ENCODE data around the gene TNFRSF8. TPM values are rescaled to one million over a fixed set of nuclear protein-coding genes. Genes with fewer than 3 reads are reported as not detected.

TNFRSF8 gene
- total RNA-seq, 8 experiments from 2014 or later, result 0.31 to 16.0 (median 0.46) TPM

DNA sequence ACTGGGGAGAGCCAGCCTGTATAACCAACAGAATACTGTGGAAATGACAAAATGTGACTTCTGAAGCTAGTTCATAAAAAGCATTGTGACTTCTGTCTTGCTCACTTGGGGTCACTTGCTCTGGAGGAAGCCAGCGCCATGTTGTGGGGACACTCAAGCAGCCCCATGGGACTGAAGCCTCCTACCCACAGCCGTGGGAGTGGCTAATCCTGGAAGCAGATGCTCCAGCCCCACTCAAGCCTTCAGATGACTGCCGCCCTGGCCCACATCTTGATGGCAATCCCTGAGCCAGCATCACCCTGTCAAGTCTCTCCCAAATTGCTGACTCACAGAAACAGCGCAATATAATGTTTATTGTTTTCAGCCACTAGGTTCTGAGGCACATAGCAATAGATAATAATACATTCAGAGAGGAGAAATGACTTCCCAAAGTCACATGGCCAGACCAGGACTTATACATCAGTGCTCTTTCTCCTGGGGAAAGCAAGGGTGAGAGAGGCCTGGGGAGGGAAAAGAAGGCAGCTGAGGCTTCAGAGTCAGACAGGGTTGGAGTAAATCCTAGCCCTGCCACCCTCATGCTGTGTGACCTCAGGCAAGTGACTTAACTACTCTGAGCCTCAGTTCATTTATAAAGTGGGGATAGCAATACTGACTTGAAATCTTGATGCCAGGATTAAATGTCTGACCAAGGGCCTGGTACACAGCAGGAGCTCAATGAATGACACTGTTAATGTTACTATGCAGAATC, 5.0 kb upstream of the TNFRSF8 start:
- WGBS, 10 experiments, result 60 to 100% (median 88%) methylated on average over 1 to 4 of the region's 4 CpGs; no CpG with 5 or more reads in 2 of the 10 experiments
- in situ Hi-C loops (cut with MboI; ENCODE audit: low pct_unique_long_range_greater_than_20kb in 2 of 9, low sequenced_read_pairs in 9 of 9, unreplicated experiment in 9 of 9), result no loop called here
- Histone ChIP-seq H3K27ac (no peak overlapping the region), H3K4me3 (no peak overlapping the region), H3K4me1 (replicated peaks in 1 of 2) (peaks cover 21 to 26% of the 10 kb centered on the region in 2 donors)
- no peak for ATAC-seq (replicated peaks in 6 of 8)

DNA sequence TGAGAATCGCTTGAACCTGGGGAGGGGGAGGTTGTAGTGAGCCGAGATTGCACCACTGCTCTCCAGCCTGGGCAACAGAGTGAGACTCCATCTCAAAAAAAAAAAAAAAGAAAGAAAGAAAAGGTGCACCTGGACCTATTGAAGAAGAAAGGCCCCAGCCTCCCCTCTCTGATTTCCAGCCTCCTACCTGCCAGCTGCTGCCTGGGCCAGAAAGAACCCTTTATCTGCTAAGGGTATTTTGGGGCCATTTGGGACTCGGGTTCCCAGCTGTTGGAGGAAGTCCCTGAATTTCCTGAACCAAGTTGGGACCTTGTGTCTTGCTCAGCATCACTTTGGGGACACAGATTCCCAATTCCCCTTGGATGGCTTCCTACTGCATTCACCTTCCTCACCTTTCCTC, 3.9 kb upstream of the TNFRSF8 start:
- Histone ChIP-seq H3K27ac (no peak overlapping the region), H3K4me1 (replicated peaks in 1 of 2) (peaks cover 15 to 25% of the 10 kb centered on the region in 2 donors), H3K4me3 (no peak overlapping the region)
- no peak for ATAC-seq (replicated peaks in 6 of 8)
- in situ Hi-C loops (cut with MboI; ENCODE audit: low pct_unique_long_range_greater_than_20kb in 2 of 9, low sequenced_read_pairs in 9 of 9, unreplicated experiment in 9 of 9), result no loop called here
- 37 to 90% (median 75%) methylated on average over 2 to 3 of the region's 3 CpGs; no CpG with 5 or more reads in 3 of the 10 experiments for WGBS, 10 experiments

DNA sequence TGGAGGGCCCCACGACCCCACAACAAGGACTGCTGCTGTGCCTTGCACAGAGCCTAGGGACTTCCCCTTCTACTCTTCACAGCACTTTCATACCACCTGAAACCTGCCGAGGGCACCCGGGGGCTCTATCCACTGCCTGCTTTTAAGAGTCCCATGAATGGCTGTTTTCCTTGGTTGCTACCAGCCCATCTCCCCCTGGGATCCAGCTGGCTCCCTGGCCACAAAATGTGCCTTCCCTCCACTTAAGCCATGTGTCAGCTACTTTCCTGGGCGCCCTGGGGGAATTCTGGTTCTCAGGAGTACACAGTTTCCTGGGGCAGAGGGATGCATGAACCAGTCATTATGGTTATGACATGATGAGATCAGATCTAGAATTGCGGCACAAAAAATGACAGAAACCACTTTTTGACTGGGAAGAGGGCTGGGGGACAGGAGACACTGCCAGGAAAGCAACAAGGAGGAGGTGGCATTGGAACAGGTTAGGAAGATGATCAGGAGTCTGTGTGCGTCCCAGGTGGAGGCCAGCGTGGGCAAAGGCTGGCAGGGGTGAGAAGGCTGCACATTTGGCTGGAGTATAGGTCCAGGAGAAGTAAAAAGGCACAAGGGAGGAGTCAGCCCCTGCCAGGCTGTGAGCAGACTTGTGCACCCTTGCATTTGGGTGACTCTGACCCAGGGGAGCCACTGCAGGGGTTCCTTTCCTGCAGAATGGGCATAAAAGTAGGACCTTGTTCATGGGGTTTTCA, 3.2 kb upstream of the TNFRSF8 start:
- ATAC-seq (replicated peaks in 6 of 8), result no peak
- in situ Hi-C loops (cut with MboI; ENCODE audit: low pct_unique_long_range_greater_than_20kb in 2 of 9, low sequenced_read_pairs in 9 of 9, unreplicated experiment in 9 of 9), result no loop called here
- H3K4me3 ChIP-seq, result no peak overlapping the region
- no peak overlapping the region for H3K27ac ChIP-seq
- WGBS, 10 experiments, result 33 to 78% (median 64%) methylated on average over 3 to 7 of the region's 7 CpGs; no CpG with 5 or more reads in 3 of the 10 experiments
- peaks cover 8 to 18% of the 10 kb centered on the region in 2 donors for H3K4me1 ChIP-seq (replicated peaks in 1 of 2)

DNA sequence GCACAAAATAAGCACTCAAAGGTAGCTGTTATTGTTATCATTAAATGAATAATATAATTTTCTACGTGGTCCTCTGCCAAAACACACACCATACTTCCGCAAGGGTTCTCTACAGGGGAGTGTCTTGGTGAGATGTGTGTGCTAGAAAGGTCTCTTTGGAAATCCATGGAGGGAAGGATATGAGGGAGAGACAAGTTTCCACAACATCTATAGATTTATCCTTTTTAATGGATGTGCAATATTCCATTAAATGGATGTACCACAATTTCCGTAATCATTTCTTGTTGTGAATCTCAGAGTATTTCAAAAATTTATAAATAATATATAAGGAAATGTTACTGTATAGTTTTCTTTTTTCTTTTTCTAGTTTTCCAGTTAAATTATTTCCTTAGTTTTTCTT, 2.6 kb upstream of the TNFRSF8 start:
- no peak overlapping the region for H3K4me3 ChIP-seq
- 82 to 100% (median 97%) methylated on average over 1 to 3 of the region's 3 CpGs; no CpG with 5 or more reads in 1 of the 10 experiments for WGBS, 10 experiments
- ATAC-seq (replicated peaks in 6 of 8), result no peak
- in situ Hi-C loops (cut with MboI; ENCODE audit: low pct_unique_long_range_greater_than_20kb in 2 of 9, low sequenced_read_pairs in 9 of 9, unreplicated experiment in 9 of 9), result no loop called here
- H3K27ac ChIP-seq, result no peak overlapping the region
- peaks cover 6 to 13% of the 10 kb centered on the region in 2 donors for H3K4me1 ChIP-seq (replicated peaks in 1 of 2)

DNA sequence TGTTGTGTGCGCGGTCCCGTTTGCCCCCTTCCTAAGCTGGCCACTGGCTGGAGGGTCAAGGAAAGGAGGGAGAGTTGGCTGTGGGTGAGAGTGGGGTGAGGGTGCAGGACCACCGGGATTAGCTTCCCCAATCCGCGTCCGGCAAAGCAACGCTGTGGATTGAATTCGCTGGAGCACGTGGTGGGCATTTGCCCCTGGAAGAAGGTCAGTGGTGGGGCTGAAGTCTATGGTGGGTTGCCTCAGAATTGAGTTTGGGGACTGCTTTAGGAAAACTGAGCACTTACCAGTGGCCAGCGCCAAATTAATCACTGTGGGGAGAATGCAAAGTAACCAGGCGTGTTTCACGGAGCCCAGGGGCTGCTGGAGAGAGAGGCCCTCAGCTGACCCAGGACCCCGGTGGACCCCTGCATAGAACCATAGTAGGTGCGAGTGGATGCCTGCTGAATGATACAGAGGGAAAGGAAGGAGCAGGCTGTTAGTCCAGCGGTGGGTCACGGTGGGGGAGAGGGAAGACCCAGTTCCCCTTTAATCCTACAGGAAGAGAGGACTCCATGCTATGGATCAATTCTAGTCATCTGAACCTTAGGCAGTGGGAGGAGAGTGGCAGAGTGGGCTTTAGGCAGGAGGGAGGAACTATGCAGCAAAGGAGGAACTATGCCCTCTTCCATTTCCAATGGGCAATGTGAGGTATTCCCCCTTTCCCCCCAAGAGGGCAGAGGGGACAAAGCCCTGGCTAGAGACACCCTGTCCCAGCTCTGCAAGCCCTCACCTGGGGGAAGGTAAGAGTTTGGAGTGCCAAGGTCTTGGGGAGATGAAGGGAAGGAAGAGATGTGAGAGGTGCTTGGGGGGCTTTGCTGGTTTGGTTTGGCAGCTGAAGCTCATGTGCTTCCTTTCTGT, 1.2 kb downstream of the TNFRSF8 start:
- 0 to 42% (median 18%) methylated on average over 1 to 10 of the region's 17 CpGs; no CpG with 5 or more reads in 3 of the 10 experiments for WGBS, 10 experiments
- no peak overlapping the region for H3K4me3 ChIP-seq
- in situ Hi-C loops (cut with MboI; ENCODE audit: low pct_unique_long_range_greater_than_20kb in 2 of 9, low sequenced_read_pairs in 9 of 9, unreplicated experiment in 9 of 9), result no loop called here
- H3K4me1 ChIP-seq (replicated peaks in 1 of 2), result peaks cover 18 to 23% of the 10 kb centered on the region in 2 donors
- peak in 1 of 8 experiments; percentile 9 for ATAC-seq (replicated peaks in 6 of 8)
- H3K27ac ChIP-seq, result no peak overlapping the region

DNA sequence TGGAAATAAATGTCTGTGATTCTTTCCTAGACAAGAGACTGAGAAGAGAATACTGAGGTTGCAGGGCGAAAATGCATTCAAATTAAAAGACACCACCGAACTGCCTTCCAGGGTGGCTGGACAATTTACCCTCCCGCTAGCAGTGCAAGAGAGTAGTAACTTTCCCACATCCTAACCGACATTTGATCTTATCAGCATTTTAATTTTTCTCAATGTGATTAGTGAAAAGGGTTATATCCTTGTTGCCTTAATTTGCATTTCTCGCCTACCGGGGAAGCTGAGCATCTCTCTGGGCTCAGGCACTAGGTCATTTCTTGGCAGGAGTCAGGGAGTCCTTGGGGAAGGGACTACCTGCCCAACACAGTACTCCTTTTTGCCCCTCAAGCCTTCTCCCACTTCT, 2.8 kb downstream of the TNFRSF8 start:
- no peak for ATAC-seq (replicated peaks in 6 of 8)
- peaks cover 18 to 23% of the 10 kb centered on the region in 2 donors for H3K4me1 ChIP-seq (replicated peaks in 1 of 2)
- no peak overlapping the region for H3K4me3 ChIP-seq
- WGBS, 10 experiments, result 51 to 93% (median 67%) methylated on average over 1 to 6 of the region's 6 CpGs; no CpG with 5 or more reads in 1 of the 10 experiments
- no peak overlapping the region for H3K27ac ChIP-seq
- in situ Hi-C loops (cut with MboI; ENCODE audit: low pct_unique_long_range_greater_than_20kb in 2 of 9, low sequenced_read_pairs in 9 of 9, unreplicated experiment in 9 of 9), result no loop called here

DNA sequence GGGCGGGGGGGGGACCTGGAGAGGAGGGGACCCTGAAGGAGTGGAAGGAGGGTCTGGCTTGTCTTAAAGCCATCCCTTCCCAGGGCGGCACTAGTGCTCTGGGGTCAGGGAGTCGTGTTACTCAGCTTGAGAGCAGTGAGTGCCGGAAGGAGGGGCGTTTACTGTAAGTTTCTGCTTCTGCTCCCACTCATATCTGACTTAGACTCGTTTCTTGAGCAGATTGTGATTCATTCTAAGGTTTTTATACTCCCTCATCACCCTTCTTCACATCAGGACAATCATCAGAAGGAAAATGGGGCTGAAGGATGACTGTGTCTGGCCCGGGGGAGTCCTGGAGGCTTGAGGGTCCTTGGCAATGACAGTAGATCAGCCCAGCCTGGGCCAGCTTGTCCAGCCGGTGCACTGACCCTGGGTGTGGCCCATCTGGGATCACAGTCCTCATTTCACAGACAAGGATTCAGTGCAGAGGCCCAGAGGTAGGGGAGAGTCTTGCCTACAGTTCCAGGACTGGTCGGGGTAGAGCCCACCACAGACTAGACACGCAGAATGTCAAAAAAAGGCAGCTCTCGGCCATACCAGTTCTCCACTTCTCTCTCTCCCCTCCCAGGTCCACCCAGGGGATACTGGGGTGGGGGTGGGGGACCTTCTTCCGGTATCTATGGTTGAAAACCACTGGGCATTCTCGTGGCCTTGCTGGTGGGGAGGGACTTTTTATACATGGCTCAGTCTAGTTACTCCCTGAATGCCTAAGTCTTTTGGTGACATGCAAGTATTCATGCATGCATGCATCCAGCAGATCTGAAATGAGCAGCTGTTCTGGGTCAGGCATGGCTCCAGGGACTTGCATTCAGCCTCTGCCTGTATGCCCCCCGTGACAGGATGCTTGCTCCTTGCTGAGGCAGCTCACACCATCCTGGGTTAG, 5.1 kb downstream of the TNFRSF8 start:
- WGBS, 10 experiments, result 0 to 35% (median 30%) methylated on average over 1 to 11 of the region's 14 CpGs; no CpG with 5 or more reads in 5 of the 10 experiments
- H3K27ac ChIP-seq, result no peak overlapping the region

DNA sequence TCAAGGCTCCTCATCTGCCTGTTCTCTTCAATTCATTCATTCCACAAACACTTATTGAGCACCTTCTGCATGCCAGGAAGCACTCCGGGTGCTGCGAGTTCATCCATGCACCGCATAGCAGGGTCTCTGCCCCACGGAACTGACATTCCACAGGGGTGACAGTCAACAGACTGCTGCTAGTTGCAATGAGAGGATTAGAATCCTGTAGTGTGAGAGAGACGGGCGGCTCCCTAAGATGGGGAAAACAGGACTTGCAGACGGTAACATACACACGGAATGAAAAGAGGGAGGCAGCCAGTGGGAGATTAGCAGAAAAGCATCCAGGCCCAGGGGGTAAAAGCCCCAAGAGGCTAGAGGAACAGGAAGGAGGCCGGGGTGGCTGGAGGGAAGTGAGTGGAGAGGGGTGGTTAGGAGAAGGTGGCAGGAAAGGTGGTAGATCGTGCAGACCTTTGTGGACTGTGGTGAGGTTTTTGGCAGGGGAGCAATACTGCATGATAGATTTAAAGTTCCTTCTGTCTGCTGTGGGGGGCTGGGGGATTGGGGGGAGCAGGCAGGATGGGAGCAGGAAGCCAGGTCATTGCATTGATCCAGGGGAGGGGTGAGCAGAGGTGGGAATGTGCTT, 6.6 kb downstream of the TNFRSF8 start:
- Histone ChIP-seq H3K27ac (no peak overlapping the region), H3K4me1 (replicated peaks in 1 of 2) (peaks cover 11 to 12% of the 10 kb centered on the region in 2 donors), H3K4me3 (no peak overlapping the region)
- no peak for ATAC-seq (replicated peaks in 6 of 8)
- in situ Hi-C loops (cut with MboI; ENCODE audit: low pct_unique_long_range_greater_than_20kb in 2 of 9, low sequenced_read_pairs in 9 of 9, unreplicated experiment in 9 of 9), result no loop called here
- WGBS, 10 experiments, result 0 to 100% (median 79%) methylated on average over 1 to 10 of the region's 10 CpGs; no CpG with 5 or more reads in 3 of the 10 experiments

More for the DNA sequence above, 5.1 kb downstream of the TNFRSF8 start:
- peak; percentile 40 to 81 (median 62) for ATAC-seq (replicated peaks in 6 of 8)
- Histone ChIP-seq H3K4me1 (replicated peaks in 1 of 2) (peaks cover 16 to 20% of the 10 kb centered on the region in 2 donors), H3K4me3 (no peak overlapping the region)
- in situ Hi-C loops (cut with MboI; ENCODE audit: low pct_unique_long_range_greater_than_20kb in 2 of 9, low sequenced_read_pairs in 9 of 9, unreplicated experiment in 9 of 9), result no loop called here

DNA sequence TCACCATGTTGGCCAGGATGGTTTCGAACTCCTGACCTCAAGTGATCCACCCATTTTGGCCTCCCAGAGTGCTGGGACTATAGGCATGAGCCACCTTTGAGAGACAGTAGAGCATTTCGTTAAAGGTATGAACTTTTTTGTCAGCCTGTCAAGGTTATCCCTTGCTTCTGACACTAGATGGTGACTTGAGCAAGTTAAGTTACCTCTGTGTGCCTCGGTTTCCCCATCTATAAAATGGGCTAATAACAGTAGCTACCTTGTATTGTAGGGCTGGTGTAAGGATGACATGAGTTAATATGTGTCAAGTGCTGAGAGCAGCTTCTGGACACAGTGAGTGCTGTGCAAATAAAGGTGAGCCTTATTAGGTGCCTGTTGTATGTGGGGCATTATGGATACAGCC, 8.8 kb downstream of the TNFRSF8 start:
- H3K27ac ChIP-seq, result no peak overlapping the region
- H3K4me3 ChIP-seq, result no peak overlapping the region
- H3K4me1 ChIP-seq (replicated peaks in 1 of 2), result peaks cover 10 to 11% of the 10 kb centered on the region in 2 donors
- ATAC-seq (replicated peaks in 6 of 8), result no peak
- in situ Hi-C loops (cut with MboI; ENCODE audit: low pct_unique_long_range_greater_than_20kb in 2 of 9, low sequenced_read_pairs in 9 of 9, unreplicated experiment in 9 of 9), result no loop called here
- WGBS, 10 experiments, result 20 to 100% (median 70%) methylated on average over 1 to 3 of the region's 3 CpGs; no CpG with 5 or more reads in 1 of the 10 experiments

DNA sequence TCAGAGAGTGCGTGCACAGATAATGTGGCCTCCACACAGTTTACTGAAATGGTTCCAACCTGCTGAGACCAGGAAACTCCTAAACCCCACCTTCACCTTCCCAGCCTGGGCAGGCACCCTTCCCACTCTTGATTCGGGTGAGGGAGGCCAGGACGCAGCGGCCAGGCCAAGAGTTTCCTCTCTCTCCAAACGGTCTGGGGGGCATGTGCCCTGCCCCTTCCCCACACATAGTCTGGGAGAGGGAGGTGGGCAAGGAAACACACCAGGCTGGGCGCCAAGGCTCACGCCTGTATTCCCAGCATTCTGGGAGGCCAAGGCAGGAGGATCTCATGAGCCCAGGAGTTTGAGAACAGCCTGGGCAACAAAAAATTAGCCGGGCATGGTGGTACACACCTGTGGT, 9.6 kb downstream of the TNFRSF8 start:
- 73 to 100% (median 86%) methylated on average over 1 to 7 of the region's 8 CpGs; no CpG with 5 or more reads in 4 of the 10 experiments for WGBS, 10 experiments
- in situ Hi-C loops (cut with MboI; ENCODE audit: low pct_unique_long_range_greater_than_20kb in 2 of 9, low sequenced_read_pairs in 9 of 9, unreplicated experiment in 9 of 9), result no loop called here
- no peak overlapping the region for H3K4me3 ChIP-seq
- H3K27ac ChIP-seq, result no peak overlapping the region
- H3K4me1 ChIP-seq (replicated peaks in 1 of 2), result peaks cover 10% of the 10 kb centered on the region in 2 donors
- no peak for ATAC-seq (replicated peaks in 6 of 8)

DNA sequence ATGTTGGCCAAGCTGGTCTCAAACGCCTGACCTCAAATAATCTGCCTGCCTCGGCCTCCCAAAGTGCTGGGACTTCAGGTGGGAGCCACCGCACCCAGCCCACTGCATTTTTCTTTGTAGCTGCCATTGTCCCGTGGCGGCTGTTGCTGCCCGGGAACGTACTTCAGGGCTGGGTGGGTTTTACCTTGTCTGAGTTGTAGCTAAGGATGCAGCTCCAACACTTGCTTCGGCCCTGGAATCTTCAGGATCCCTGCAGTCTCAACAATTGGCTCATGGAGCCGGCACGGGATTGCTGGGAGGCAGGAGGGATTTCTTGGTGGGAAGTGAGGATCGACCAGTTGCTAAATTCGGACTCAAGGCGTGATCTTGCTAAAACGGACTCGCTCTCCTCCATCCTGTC, 10.7 kb downstream of the TNFRSF8 start:
- ATAC-seq (replicated peaks in 6 of 8), result no peak
- Histone ChIP-seq H3K4me1 (replicated peaks in 1 of 2) (no peaks in the 10 kb centered on the region), H3K4me3 (no peak overlapping the region), H3K27ac (no peak overlapping the region)
- in situ Hi-C loops (cut with MboI; ENCODE audit: low pct_unique_long_range_greater_than_20kb in 2 of 9, low sequenced_read_pairs in 9 of 9, unreplicated experiment in 9 of 9), result no loop called here
- WGBS, 10 experiments, result 25 to 100% (median 90%) methylated on average over 1 to 15 of the region's 15 CpGs; no CpG with 5 or more reads in 1 of the 10 experiments

Data from motor neuron (in vitro differentiated cells).